Hematopoietic multipotent progenitor cell (in vitro differentiated cells): Measurements from ENCODE around the gene CLMP. TPM values are rescaled to one million over a fixed set of nuclear protein-coding genes. Genes with fewer than 3 reads are reported as not detected.
"Not testable (repeated sequence)": the region's sequence is repeated elsewhere in the genome, so short reads cannot be mapped to it uniquely, and the experiment has no call there.

ENCODE experiments used
- DNase-seq, 3 donors: peaks; one replicate each; pipeline ENCODE4 v3.0.0-alpha.2; 2011 to 2015; ENCODE audit warnings: low read depth in 2 of 3, low spot score in 2 of 3
- total RNA-seq: library from RNA; depleted of rRNA; stranded (reverse); fragments of >200 nt; gene quantifications from one replicate; pipeline ENCODE4 v1.2.3, GENCODE V29; 2012

The CLMP gene
- total RNA-seq, 1 donor = under 0.01 TPM

GRCh38 chr11:123173856-123174186, 21.2 kb downstream of the CLMP start:
- DNase-seq = no peak

DNA sequence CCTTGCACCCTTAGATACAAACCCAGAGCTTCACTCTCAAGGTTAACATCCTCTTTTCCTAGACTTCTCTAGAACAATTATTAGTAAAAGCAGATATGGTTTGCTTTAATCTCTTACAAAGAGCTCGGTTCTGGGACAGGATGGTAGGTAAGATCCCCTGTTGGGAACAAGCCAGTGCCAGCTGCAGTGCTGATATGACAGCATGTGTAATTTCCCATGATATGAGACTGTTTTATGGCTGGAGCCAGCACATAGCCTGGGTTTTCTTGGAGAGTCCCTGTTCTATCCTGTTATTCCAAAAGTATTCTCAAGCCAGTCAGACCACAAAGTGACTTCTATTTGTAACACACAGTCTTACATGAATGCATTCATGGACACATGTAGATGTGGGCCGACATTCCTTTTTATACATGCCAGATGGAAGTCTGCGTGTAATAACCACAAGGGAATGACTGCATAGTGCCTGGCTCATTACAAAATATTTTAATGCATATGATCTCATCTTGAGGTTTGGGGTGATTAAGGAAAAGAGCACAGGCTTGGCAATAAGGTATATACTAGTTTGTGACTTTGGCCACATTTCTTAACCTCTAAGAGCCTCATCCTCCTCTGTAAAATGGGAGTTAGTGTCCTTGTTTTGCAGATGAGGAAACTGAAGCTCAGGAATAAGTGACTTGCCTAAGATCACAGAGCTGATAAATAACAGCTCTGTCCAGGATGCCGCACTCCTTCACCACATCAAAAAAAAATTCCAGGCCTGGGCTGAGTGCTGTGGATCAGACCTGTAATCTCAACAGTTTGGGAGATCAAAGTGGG, 21.8 kb downstream of the CLMP start:
- no peak for DNase-seq

DNA sequence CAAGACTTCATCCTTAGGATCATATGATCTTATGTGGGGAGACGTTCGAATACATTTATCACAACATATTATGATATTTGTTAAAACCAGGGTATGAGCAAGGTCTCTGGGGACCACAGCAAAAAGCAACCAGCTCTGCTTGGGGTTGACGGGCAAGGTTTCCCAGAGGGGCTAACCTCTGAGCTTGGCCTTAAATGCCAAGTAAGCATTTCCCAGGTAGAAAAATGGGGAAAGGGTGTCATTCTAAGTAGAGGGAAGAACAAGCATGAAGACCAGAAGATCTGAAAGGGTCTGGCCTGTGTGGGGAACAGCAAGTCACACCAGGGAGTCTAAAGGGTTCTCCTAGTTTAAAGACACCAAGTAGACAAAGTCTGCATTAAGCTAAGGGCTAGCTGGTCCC, 24.1 kb downstream of the CLMP start:
- no peak for DNase-seq

DNA sequence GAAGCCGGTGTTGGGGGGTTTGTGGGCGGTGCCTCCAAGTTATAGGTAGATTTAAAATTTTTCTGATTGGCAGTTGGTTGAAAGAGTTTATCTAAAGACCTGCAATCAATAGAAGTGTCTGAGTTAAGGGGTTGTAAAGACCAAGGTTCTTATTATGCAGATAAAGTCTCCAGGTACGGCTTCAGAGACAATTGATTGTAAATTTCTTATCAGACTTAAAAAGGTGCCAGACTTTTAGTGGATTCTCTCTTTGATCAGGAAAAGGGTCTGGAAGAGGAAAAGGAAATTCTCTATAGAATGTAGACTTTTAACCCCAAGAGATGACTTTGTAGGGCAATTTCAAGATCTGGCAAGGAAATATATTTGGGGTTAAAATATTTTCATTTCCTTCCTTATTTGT, 25.2 kb downstream of the CLMP start:
- no peak for DNase-seq

- no peak for DNase-seq
Observed at GRCh38 chr11:123168955-123169484, 26.0 kb downstream of the CLMP start.

DNA sequence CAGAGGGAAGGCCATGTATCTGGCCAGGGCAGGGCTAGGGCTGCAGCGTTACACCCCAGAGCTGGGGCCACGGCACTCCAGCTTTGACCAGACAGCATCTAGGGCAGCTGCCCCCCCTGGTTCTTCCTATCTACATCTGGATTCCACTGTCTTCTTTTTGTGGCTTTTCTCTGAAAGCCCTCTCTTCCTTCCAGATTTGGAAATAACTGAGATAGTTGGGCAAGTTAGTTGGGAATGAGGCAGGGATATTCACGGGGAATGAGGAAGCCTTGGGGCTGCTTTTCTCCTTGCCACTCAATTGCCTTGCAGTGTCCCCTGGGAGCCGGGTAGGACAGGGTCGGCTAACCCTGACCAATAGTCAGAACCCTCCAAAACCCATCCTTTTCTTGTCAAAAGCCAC, 26.8 kb downstream of the CLMP start:
- no peak for DNase-seq

DNA sequence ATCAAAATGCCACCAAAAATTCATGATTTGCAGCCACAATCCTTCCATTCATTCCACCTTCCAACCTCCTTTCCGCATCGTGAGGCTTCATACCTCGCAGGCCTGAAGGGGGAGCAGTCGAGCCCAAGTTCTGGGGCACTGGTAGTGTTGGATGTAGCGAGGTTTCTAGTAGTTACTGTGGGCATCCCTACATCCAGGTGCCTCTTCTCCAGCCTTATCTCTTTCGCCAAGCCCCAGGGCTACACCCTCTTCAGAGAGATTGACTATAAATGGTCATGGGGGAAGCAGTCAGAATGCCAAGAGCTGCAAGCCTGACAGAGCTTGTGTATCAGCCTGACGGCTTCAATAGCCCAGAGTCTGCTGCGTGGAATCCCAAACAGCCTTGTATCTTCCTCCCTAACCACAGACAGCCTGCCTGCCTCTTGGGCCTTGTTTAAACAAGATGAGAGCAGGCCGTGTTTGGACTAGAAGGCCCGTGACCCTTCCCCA, 28.9 kb downstream of the CLMP start:
- DNase-seq = peak in 1 of 3 donors; percentile 14

GRCh38 chr11:123164732-123165450, 30.2 kb downstream of the CLMP start:
- DNase-seq = no peak

- no peak for DNase-seq
Observed at GRCh38 chr11:123163621-123164020, 31.4 kb downstream of the CLMP start.

DNA sequence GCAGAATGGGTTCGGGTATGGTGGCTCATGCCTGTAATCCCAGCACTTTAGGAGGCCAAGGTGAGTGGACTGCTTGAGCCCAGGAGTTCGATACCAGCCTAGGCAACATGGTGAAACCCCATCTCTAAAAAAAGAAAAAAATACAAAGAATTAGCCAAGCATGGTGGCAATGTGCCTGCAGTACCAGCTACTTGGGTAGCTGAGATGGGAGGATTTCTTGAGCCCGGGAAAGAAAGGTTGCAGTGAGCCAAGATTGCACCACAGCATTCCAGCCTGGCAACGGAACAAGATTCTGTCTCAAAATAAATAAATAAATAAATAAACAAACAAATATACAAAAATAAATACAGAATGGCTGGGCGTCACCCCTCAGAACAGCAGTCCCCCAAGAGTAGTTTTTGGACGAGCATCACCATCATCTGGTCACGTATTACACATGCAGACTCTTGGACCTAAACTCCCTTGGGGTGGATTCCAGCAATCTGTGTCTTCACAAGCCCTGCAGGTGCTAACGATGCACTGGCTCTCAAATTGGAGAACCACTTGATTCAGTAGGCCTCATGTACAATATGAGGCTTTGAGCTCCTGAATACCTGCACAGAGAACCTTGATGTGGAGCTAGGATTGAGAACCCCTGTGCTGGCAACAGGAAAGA, 33.5 kb downstream of the CLMP start:
- DNase-seq = no peak

- DNase-seq = peak in 1 of 3 donors; percentile 18
Observed at GRCh38 chr11:123159183-123159857, 35.7 kb downstream of the CLMP start.

- DNase-seq = no peak
Observed at GRCh38 chr11:123158033-123159003, 36.7 kb downstream of the CLMP start.

GRCh38 chr11:123152951-123153350, 42.1 kb downstream of the CLMP start:
- DNase-seq = no peak

DNA sequence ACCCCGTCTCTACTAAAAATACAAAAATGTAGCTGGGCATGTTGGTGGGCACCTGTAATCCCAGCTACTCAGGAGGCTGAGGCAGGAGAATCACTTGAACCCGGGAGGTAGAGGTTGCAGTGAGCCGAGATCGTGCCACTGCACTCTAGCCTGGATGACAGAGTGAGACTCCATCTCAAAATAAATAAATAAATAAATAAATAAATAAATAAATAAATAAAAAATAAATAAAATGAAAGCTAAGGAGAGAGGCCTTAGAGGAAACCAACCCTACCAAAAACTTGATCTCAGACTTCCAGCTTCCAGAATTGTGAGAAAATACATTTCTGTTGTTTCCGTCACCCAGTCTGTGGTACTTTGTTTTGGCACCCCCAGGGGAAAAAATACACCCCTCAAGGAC, 42.7 kb downstream of the CLMP start:
- not testable (repeated sequence) for DNase-seq

DNA sequence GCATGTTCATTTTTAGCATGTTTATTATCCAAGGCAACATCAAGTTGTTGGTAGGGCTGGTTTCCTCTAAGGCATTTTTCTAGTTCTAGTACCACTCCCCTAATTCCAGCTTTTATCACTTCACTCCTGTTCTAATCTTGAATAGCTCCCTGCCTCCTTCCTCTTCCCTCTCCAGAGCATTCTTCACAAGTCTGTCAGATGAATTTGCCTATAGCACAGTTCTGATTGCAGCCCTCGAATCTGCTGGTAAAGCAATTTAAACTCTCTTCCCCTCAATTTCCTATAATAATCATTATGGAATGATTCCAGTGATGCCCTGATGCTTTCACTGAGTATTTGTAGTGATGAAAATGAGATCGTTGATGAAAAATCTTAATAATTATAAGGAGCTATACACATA, 43.3 kb downstream of the CLMP start:
- DNase-seq = no peak

DNA sequence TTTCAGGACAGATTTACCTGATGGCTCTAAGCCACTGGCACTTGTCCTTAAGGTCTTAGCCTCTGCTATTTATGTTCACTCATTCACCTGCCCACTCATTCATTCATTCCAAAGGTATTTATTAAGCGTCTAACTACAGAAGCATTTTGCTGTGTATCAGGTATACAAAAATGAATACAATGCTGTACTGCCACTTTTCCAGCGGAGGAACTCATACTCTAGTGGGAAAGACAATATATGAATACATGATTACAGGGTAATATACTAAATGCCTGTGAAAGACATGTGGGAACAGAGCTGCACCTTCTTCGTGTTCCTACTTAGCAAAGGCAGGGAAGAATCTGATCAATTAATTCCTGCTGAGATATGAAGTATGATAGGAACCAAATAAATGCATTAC, 43.7 kb downstream of the CLMP start:
- DNase-seq = no peak

DNA sequence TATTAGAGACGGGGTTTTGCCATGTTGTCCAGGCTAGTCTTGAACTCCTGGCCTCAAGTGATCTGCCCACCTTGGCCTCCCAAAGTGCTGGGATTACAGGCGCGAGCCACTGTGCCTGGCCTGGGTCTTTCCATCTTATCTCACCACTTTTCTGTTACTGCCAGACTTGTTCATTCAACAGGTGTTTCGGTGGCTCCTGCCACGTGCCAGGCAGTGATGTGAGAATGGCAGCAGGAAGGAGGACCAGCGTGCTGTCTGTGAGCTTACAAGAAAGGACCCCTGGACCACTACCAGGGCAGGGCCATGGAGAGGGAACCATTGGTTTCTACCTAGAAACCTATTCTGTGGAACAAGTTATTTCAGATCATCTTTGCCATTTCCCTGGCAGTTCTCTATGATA, 44.2 kb downstream of the CLMP start:
- no peak for DNase-seq

DNA sequence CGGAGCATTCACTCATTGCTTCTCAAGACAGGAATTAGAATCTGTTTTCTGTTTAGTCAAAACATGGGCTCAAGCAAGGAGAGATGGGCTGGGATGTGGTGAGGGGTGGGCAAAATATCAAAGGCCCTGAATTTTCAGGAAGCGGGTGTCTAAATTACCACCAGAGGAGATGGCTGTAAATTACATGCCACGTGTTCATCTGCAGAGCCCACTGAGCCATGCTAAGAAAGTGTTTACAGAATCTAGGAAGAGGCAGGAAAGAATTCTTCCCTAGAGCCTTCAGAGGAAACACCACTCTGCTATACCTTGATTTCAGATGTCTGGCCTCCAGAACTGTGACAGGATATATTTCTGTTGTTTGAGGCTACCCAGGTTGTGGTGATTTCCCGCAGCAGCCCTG, 46.1 kb downstream of the CLMP start:
- no peak for DNase-seq

DNA sequence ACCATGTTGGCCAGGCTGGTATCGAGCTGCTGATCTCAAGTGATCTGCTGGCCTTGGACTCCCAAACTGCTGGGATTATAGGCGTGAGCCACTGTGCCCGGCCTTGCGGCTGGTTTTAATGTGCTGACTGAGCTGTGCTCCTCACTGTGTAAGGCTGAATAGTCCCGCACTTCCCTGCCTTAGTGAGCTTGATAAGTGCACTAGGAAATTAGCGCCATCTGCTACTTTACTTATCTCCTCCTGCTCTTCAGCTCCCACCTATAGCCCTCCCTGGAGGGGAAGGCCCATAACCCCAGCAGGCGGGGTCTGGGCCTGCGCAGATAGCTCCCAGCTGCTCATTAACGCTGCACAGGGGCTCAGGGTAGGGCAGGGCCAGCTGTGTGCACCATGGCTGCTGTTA, 49.4 kb downstream of the CLMP start:
- DNase-seq = no peak

DNA sequence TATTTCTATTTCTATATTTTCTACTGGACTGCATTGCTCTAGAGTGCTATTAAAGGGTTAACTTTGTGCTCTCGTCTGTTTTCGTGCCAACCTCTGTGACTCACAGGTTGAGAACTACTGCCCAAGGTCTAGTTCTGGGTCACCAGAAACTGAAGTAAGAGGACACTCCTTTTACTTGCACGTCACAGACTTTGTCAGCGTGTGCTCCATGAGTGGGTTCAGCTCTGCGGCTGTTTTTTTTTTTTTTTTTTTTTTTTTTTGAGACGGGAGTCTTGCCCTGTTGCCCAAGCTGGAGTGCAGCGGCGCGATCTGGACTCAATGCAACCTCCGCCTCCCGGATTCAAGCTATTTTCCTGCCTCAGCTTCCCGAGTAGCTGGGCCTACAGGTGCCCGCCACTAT, 49.8 kb downstream of the CLMP start:
- no peak for DNase-seq
